Endothelial cell of hepatic sinusoid (primary cell): ENCODE results near the gene CPLX4.

Experiments
- in situ Hi-C: cut with HindIII; loops from 2 replicates; pipeline ENCODE4 v1.10.0; 2017; ENCODE audit warnings: low sequenced_read_pairs

CPLX4 gene, protein sequence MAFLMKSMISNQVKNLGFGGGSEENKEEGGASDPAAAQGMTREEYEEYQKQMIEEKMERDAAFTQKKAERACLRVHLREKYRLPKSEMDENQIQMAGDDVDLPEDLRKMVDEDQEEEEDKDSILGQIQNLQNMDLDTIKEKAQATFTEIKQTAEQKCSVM

GRCh38 chr18:59318460-59319050 lies at the start of gene CPLX4:
Gene CPLX4, minus strand, starts transcription at chr18:59318649. Its CDS starts 187 bp downstream, at chr18:59318462.
- in situ Hi-C loops = no loop called here

GRCh38 chr18:59360381-59360780 lies 41.9 kb upstream of the CPLX4 start:
- in situ Hi-C loops = no loop called here

- in situ Hi-C loops = no loop called here
Measured at GRCh38 chr18:59359576-59359952, 41.1 kb upstream of the CPLX4 start.

DNA sequence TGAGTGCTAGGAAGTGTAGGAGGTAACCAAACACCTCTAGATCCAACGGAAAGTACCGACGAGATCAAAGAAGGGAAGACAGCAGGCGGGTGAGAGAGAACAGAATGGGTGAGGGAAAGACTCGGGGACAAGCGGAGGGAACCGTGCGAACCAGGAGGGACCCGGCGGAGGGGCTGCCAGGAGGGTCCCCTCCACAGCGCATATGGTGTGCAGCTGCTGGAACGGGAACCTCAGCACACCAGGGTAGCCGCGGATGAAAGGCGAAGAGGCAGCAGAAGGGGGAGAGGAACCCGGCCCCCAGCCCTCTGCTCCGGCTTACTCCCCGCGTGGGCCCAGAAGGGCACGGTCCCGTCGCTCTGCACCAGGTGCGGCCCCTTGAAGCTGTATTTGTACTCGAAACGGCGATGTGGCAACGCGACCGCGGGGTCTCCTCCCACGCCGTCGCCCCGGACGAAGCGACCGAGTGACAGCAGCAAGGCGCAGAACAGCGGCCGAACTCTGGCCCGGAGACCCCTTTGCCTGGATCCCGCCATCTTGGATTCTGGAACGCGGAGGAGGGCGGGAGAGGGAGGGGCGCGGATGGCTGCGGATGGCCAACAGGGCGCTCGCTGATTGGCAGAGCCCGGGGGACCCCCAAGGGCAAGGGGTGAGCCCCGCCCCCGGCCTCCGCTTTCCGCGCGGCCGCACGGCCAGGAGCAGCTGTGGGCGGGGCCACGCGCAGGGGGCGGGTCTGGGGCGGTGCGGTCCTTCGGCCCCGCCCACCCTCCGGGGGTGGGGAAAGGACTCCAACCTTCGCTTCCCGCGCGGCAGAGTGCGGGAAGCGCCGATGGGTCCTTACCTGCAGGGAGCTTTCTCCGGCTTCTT lies 40.5 kb upstream of the CPLX4 start, which contains the start of gene LMAN1:
TSS of gene LMAN1 (minus strand) at position 554 of the 864 bp plus-strand sequence. CDS start at position 533, 21 bp downstream.
- in situ Hi-C loops = no loop called here

GRCh38 chr18:59358414-59358711 lies 39.9 kb upstream of the CPLX4 start:
- in situ Hi-C loops = no loop called here

DNA sequence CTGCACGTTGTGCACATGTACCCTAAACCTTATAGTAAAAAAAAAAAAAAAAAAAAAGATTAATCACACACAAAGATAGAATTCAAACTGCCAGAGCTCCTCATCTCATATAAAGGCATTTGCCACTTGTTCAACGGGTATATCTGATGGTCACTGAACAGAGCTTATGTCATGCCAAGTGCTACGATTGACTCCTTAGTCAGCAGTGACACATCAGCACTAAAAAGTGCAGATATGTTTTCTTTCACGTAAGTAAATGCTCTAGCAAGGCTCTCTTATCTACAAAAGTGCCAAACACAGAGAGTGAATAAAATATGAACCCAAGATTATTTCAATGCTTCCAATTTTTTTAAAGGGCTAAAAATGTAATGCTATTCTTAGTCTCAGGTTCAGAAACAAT lies 39.5 kb upstream of the CPLX4 start:
- in situ Hi-C loops = no loop called here

GRCh38 chr18:59354731-59355130 lies 36.3 kb upstream of the CPLX4 start:
- in situ Hi-C loops = no loop called here

DNA sequence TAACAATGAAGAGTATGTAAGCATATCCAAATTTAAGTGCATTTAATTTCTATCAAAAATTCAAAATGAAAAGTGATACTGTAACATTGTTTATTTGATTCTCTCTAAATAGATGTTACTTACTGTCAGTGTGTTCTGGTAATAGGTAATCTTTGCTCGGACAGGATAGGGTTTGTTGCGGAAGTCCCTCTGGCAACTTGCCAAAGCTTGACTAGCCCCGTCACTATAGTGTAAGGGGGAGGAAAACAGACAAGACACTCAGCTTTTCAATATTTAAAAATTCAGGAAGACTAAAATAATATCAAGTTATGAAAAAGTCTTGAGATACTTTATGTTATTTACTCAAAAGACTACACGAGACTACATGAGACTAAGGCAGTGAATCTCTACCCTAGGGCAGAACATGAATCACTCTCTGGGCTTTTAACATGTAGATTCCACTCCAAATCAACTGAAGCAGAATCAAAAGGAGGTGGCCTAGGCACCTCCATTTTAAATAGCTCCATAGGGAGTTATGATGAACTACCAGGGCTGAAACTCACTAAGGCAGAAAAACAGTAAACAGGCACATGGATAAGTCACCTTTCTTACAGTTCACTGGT lies 34.7 kb upstream of the CPLX4 start:
- in situ Hi-C loops = no loop called here

DNA sequence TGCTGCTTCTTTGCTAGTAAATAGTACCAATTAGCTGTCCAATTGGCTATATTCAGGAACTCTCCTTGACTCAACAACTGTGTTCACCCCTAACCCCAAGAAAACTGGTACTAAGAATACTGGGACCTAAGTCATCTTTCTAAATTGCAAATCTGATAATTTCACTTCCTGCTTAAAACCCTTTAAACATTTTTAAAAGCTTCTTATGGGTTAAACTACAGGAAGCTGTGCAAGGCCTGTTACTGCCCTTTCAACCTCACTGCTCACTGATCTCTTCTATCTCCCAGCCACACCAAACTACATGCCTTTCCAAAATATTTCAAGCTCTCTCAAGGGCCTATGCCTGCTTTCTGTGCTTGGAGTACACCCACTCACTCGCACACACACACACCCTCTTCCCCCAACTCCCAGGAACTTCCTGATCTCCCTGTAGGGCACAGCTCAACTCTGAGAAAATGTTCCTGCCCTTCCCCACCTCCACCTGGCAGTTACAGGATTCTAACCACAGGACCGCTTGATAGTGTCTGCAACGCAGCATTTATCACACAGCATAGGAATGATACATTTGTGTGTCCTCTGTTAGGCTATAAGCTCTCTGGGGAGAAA lies 33.9 kb upstream of the CPLX4 start:
- in situ Hi-C loops = no loop called here

- in situ Hi-C loops = no loop called here
Measured at GRCh38 chr18:59345556-59345955, 27.1 kb upstream of the CPLX4 start.

- in situ Hi-C loops = no loop called here
Measured at GRCh38 chr18:59344996-59345395, 26.5 kb upstream of the CPLX4 start.

GRCh38 chr18:59343926-59344325 lies 25.5 kb upstream of the CPLX4 start:
- in situ Hi-C loops = no loop called here

DNA sequence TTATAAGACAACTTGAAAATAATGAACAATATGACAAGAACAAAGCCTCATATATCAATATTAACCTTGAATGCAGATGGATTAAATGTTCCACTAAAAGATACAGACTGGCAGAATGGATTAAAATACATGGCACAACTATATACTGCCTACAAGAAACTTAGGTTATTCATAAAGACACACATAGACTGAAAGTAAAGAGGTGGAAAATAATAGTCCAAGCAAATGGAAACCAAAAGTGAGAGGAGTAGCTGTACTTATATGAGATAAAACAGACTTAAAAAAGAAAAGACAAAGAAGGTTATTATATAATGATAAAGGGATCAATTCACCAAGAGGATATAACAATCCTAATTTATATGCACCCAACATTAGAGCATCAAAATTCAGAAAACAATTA lies 22.4 kb upstream of the CPLX4 start:
- in situ Hi-C loops = no loop called here

DNA sequence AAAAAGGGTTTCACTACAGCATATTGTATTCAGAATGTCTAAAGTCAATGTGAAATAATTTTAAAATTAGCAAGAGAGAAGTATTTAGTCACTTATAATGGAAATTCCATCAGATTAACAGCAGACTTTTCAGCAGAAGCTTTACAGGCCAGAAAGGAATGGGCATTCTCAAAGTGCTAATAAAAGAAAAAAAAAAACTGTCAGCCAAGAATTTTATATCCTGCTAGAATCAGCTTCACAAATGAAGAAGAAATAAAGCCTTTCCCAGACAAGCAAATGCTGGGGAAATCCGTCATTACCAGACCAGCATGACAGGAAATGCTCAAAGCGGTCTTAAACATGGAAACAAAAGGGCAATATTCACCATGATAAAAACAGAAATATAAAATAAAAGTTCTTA lies 21.9 kb upstream of the CPLX4 start:
- in situ Hi-C loops = no loop called here

- in situ Hi-C loops = no loop called here
Measured at GRCh38 chr18:59332986-59333385, 14.5 kb upstream of the CPLX4 start.

GRCh38 chr18:59328683-59329082 lies 10.2 kb upstream of the CPLX4 start:
- in situ Hi-C loops = loop anchor here (5.0 kb wide), 1 partner anchor 44 kb away; no protein-coding TSS in a partner anchor

DNA sequence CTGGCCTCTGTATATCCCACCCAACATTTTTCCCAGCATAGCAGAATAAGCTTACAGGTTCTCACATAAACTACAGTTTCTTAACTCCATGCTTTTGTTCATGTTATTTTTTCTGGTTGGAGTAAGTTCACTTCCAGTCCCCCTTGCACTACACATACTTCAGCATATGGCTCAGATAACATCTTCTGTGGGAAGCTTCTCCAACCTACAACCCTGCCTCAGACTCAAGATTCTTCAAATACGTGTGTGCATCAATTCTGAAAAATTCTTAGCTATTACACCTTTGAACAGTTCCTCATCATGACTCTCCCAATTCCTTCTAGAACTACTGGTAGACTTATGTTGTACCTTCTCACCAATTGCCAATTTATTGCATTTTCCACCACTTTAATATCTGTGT lies 7.5 kb upstream of the CPLX4 start:
- in situ Hi-C loops = loop anchor here (5.0 kb wide), 1 partner anchor 46 kb away; no protein-coding TSS in a partner anchor

DNA sequence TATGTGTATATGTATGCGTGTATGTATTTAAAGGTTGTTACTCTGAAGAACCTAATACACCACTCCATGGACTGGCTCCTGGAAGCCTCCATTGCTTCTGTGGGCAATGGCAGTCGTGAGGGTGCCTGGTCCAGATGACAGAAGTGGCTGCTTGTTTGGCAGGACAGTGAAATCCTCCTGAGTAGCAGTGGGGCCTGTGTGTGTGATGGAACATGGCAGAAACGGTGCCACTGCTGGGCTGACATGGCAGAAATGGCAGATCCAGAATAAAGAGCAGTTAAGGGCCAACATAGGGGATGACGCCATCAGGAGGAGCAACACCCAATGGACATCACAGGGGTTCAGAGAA lies 6.1 kb upstream of the CPLX4 start:
- in situ Hi-C loops = no loop called here

DNA sequence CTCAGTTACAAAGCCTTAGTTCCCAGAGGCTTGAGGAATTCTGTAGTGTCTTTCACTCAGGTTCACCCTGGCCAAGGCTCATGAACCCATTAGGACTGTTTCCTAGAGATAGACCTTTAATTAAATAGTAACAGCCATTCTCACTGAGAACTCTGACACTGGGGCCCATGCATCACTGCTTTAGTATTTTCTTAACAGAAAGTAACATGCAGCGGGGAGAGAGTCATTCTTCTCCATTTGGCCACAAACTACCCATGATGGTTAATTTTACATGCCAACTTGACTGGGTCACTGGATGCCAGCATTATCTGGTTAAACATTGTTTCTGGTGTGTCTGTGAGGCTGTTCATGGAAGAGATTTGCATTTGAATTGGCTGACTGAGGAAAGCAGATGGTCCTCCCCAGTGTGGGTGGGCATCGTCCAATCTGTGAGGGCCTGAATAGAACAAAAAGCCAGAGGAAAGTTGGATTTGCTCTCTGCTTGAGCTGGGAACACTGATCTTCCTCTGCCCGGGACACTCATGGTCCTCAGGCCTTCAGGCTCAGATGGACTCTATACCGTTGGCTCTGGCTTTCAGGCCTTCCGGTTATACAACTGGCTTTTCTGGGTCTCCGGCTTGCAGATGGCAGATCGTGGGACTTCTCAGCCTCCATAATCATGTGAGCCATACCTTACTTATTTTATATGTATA lies 5.6 kb upstream of the CPLX4 start:
- in situ Hi-C loops = no loop called here

DNA sequence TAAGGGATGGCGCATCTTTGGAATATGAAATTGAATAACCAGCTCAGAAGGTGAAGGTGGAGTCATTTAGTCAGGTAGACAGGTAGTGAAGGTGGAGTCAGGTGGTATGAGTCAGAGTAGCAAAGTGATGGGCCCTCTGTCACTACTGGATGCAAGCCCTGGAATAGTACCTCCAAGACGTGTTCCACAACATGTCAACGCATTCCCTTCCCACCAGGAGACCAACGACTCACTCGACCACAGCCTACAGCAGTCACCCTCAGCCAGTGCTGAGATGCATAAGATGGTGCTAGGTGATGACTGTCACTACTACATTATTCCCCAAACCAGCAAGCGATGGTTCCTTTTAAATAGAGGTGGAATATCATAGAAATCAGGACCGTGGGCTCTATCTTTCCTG lies 6.8 kb downstream of the CPLX4 start:
- in situ Hi-C loops = no loop called here

DNA sequence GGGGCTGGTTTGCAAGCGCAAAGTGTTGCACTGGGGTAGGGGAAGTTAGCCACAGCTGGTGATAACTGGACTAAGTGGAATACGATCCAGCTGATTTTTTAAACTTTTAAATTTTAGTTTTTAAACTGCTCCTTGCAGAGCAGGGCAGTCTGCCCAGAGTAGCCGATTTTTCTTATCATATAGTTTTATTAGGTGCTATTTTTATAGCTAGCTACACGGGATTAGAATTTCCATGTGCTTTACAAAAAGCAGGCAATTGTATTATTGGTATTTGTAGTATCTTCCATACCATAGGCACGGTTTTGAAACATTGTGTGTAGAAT lies 9.6 kb downstream of the CPLX4 start:
- in situ Hi-C loops = no loop called here
